Activated naive CD8-positive, alpha-beta T cell treated with anti-CD3 and anti-CD28 coated beads, Interleukin-2, amount 50 U/mL, for 16 hours (primary cell): ENCODE measurements around the gene CTSF.
"Not testable (repeated sequence)": the region's sequence is repeated elsewhere in the genome, so short reads cannot be mapped to it uniquely, and the experiment has no call there.

Experiments used
- DNase-seq: peaks from one replicate; pipeline ENCODE4 v3.0.0-alpha.2; 2020; ENCODE audit warnings: low read depth, low spot score

The CTSF gene

DNA sequence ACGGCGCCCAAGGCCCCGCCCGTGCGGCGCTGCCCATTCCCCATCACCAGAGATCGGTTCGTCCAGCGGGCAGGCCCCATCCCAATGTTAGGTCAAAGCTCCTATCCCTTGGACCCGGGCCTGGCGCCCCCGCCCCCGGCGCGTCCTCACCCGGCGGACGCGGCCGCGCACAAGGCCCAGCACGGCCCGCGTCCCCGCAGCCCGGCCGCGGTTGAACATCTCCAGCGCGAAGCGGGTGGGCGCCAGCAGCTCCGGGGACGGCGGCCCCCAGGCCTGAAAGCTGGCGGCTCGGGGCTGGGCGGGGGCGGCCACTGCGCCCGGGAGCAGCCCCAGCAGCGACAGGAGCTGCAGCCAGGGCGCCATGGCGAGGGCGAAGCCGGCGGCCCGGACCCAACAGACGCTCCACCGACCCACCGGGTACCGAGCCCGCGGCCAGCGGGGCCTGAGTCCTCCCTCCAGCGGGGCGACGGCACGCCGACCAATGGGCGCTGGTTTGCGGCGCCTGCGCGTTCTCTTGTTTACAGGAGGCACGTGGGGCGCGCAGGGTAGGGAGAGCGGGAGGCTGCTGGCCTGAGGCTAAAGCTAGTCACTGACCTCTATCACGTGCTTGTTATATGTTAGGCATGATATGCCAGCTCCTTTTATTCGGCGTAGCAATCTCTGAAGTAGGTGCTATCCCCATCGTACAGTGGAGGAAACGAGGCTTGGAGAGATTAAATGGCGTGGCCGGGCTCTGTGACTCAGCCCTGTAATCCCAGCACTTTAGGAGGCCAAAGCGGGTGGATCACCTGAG lies at the start of gene CTSF:
TSS of gene CTSF (minus strand) at position 483 of the 793 bp plus-strand sequence. CDS start at position 363, 120 bp downstream.
- peak; percentile 32 for DNase-seq

DNA sequence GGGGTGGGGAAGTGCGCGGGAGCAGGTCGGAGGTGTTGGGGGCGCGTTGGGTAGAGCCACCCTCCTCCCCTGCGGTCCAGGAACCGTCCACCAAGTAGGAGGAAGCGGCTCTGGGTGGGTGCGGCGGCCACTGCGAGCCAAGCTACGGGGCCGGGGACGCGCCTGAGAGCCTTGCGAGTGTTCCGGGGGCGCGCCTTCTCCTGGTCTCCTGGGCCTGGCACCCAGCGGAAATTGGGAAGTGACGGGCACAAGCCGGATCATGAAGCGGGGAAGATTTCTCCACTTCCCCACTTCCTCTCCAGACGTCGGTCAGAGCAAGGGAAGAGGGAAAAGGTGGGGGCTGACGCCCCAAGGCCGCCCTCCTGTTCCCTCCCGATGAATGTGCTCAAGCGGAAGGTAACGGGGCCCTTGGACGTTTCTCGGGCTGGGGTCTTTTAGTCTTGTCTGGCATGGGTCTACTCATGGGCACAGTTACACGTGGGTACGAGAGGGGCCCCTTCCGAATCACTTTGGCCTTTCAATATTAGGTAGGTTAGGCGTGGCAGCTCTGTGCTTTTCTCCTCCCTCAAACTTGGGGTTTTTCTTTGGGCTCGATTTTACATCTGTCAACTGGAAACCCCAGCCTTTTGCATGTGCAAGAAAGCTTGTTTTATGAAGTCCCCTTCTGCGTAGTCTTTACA lies 48.9 kb upstream of the CTSF start:
- no peak for DNase-seq

- peak; percentile 97 for DNase-seq
Measured at GRCh38 chr11:66616379-66617154, 48.2 kb upstream of the CTSF start, which contains the start of gene RBM14. TSS of gene RBM14 (plus strand) at chr11:66616630. CDS start at chr11:66616721, 91 bp downstream.

DNA sequence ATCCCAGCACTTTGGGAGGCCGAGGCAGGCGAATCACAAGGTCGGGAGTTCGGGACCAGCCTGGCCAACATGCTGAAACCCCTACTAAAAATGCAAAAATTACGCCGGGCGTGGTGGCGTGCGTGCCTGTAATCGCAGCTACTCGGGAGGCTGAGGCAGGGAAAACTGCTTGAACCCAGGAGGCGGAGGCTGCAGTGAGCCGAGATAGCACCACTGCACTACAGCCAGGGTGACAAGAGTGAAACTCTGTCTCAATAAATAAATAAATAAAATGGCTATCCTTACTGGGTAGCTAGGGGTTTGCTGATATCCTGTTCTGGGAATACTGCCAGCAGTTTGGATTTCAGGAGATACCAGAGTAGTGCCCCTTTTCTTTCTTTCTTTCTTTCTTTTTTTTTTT lies 45.7 kb upstream of the CTSF start:
- no peak for DNase-seq

DNA sequence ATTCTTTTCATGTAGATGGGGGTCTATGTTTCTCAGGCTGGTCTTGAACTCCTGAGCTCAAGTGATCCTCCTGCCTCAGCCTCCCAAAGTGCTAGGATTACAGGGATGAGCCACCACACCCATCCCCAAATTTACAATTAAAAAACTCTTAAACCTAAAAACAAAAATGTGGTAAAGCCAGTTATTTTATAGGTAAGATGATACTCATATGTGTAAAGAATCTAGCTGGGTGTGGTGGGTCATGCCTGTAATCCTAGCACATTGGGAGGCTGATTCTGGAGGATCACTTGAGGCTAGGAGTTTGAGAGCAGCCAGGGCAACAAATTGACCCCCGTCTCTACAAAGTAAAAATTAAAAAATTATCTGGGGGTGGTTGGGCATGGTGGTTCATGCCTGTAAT lies 44.1 kb upstream of the CTSF start:
- DNase-seq = no peak

DNA sequence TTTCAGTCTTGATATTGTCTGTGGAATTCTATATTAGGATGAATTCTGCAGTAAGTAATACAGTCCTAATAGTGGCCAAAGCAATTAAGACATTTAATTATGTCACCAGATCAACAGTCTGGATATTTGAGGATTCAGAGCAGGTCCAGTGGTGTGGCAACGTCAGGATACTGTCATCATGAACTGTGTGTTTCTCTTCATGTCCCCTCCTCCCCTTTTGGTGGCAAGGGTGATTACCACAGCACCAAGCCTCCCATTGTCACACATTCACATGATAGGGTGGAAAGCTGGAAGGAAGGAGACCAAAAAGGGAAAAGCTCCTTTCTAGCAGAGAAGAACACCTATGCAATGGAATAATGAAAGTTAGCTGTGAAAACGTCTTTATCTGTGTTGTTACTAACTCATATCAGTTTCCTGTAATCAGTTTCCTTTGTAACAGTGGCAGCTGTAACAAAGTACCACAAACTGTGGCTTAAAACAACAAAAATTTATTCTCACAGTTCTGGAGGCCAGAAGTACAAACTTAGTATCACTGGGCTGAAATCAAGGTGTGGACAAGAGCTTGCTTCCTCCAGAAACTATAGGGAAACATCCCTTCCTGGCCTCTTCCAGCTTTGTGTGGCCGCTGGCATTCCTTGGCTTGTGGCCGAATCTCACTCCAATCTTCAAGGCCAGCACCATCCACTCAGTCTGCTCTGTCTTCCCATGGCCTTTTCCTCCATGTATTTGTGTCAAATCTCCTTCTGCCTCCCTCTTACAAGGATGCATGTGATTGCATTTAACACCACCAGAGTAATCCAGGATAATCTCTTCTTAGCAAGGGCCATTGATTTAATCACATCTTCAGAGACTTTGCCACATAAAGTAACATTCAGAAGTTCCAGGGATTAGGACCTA lies 41.6 kb upstream of the CTSF start:
- DNase-seq = no peak

GRCh38 chr11:66607126-66607834 lies 38.9 kb upstream of the CTSF start:
- DNase-seq = no peak

DNA sequence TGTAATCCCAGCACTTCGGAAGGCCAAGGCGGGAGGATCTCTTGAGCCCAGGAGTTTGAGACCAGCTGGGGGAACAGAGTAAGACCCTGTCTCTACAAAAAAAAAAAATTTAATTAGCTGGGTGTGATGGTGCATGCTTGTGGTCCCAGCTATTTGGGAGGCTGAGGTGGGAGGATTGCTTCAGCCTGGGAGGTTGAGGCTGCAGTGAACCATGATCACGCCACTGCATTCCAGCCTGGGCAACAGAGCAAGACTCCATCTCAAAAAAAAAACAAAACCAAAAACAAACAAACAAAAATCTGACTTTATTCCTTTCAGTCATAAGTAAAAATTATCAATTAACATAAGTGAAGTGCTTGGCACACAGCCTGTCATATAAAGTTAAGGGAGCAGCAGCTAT lies 38.2 kb upstream of the CTSF start:
- DNase-seq = not testable (repeated sequence)

DNA sequence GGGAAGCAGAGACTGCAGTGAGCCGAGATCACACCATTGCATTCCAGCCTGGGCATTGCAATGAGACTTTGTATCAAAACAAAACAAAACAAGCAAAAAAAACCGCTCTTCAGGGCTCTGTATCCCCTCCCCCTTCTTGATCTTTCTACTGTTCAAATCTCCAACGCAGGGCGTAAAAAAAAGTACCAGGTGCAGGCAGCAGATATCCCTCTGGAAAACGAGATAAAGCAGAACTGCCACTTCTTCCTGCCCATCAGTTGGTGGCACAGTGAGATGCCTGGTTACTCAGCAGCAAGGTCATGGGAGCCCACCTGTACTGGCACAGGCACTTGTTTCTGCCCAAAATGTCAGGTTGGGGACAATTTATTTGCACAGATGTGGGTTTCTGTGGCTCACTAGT lies 35.7 kb upstream of the CTSF start:
- no peak for DNase-seq

GRCh38 chr11:66603072-66603471 lies 34.7 kb upstream of the CTSF start:
- no peak for DNase-seq

GRCh38 chr11:66600631-66601233 lies 32.3 kb upstream of the CTSF start:
- DNase-seq = no peak

- no peak for DNase-seq
Measured at GRCh38 chr11:66600219-66600618, 31.8 kb upstream of the CTSF start.

DNA sequence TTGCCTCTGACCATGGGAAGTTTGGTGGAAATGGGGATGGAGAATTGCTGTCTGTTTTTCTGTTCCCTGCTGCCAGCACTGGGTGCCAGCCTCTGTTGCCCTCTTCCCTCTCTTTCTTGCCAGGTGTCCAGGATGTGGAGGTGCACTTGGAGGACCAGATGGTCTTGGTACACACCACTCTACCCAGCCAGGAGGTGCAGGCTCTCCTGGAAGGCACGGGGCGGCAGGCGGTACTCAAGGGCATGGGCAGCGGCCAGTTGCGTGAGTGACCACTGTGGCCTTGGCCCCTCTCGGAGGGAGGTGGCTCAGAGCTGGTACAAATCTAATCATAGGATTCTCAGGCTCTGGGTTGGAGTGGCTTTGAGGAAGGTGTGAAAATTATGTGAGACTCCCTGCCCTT lies 30.6 kb upstream of the CTSF start:
- DNase-seq = no peak

GRCh38 chr11:66595245-66595904 lies 27.0 kb upstream of the CTSF start:
- no peak for DNase-seq

- no peak for DNase-seq
Measured at GRCh38 chr11:66593650-66594049, 25.2 kb upstream of the CTSF start.

DNA sequence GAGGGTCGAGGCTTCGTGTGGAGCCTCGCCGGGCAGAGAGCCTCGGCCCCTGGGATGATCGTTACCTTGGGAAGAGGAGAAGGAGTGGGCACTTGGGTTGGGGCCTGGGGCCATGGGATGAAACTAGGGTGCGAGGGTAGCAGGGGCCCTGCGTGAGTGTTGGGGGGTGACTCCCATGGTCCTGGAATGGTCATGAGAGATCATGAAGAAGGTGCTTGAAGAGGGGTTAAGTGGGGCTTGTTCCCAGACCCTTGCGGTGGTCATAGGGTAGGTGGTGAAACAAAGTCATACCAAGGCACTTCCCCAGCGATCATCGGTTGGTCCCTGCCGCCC lies 24.9 kb upstream of the CTSF start:
- no peak for DNase-seq

- DNase-seq = peak; percentile 97
Measured at GRCh38 chr11:66592457-66593302, 24.3 kb upstream of the CTSF start, which contains the start of the genes CCDC87 and CCS. TSS of gene CCDC87 (minus strand) at chr11:66593063. CDS start at chr11:66593015, 48 bp downstream. TSS of gene CCS (plus strand) at chr11:66593185. CDS start at chr11:66593262, 77 bp downstream.

DNA sequence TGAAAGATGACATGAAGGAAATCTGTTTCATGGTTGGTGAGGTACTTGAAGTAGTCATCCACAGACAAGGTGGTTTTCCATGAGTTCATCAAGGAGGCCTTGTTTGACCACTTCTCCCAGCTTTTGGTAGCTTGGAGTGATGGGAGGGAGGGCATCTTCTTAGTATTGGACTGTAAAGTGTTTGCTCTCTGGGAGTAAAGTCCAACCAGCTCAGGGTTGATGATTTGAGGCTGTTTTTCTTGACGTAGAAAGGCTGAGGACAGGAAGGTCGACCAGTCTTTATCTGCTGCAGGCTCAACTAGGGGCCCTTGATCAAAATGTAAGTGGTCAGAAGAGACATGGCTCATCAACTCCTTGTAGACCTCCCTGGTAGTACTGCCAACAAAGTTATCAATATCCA lies 22.8 kb upstream of the CTSF start:
- DNase-seq = no peak
